ENCODE data around the gene ZDHHC7.

DNA sequence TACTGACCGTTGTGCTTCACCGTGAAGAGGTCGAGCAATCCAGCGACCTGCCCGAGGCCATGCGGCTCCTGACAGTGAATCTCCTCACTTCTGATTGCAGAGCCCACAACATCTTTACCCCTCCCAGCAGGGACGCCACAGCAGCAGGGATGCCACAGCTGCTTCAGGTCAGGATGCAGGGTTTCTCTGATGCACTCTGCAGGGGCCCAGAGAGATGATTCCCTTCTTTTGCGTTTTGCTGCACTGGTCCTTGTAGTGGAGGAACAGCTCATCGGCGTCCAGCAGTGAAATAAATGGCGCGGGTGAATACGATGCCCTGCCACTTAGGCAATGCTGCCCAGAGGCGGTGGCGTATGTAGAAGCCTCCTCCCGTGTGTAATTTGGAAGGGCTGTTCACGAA, 21.8 kb upstream of the ZDHHC7 start:
- TF ChIP-seq ZNF76 (tag by site-specific recombination; IDR thresholded peaks at IDR 0.05; ENCODE audit: borderline replicate concordance, low read depth) (no peak), ZBTB17 (tag by site-specific recombination; IDR thresholded peaks at IDR 0.05) (no peak), HOXC10 (CRISPR knock-in tag; IDR thresholded peaks at IDR 0.05) (no peak), ZNF121 (tag by site-specific recombination; IDR thresholded peaks at IDR 0.05) (no peak), ZBTB49 (tag by site-specific recombination; IDR thresholded peaks at IDR 0.05; ENCODE audit: low read depth) (no peak), ZNF549 (tag by site-specific recombination; IDR thresholded peaks at IDR 0.05) (no peak), TCF7L2 (IDR thresholded peaks at IDR 0.05; ENCODE audit: borderline replicate concordance, low read depth, low read length) (no peak), KLF1 (tag by site-specific recombination; IDR thresholded peaks at IDR 0.05) (no peak)
- TF ChIP-seq, protein P1, sequence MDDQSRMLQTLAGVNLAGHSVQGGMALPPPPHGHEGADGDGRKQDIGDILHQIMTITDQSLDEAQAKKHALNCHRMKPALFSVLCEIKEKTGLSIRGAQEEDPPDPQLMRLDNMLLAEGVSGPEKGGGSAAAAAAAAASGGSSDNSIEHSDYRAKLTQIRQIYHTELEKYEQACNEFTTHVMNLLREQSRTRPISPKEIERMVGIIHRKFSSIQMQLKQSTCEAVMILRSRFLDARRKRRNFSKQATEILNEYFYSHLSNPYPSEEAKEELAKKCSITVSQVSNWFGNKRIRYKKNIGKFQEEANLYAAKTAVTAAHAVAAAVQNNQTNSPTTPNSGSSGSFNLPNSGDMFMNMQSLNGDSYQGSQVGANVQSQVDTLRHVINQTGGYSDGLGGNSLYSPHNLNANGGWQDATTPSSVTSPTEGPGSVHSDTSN (CRISPR knock-in tag; IDR thresholded peaks at IDR 0.05): no peak
- TF ChIP-seq, protein P2, sequence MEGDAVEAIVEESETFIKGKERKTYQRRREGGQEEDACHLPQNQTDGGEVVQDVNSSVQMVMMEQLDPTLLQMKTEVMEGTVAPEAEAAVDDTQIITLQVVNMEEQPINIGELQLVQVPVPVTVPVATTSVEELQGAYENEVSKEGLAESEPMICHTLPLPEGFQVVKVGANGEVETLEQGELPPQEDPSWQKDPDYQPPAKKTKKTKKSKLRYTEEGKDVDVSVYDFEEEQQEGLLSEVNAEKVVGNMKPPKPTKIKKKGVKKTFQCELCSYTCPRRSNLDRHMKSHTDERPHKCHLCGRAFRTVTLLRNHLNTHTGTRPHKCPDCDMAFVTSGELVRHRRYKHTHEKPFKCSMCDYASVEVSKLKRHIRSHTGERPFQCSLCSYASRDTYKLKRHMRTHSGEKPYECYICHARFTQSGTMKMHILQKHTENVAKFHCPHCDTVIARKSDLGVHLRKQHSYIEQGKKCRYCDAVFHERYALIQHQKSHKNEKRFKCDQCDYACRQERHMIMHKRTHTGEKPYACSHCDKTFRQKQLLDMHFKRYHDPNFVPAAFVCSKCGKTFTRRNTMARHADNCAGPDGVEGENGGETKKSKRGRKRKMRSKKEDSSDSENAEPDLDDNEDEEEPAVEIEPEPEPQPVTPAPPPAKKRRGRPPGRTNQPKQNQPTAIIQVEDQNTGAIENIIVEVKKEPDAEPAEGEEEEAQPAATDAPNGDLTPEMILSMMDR (tag by site-specific recombination; IDR thresholded peaks at IDR 0.05): no peak
- TF ChIP-seq, protein P3, sequence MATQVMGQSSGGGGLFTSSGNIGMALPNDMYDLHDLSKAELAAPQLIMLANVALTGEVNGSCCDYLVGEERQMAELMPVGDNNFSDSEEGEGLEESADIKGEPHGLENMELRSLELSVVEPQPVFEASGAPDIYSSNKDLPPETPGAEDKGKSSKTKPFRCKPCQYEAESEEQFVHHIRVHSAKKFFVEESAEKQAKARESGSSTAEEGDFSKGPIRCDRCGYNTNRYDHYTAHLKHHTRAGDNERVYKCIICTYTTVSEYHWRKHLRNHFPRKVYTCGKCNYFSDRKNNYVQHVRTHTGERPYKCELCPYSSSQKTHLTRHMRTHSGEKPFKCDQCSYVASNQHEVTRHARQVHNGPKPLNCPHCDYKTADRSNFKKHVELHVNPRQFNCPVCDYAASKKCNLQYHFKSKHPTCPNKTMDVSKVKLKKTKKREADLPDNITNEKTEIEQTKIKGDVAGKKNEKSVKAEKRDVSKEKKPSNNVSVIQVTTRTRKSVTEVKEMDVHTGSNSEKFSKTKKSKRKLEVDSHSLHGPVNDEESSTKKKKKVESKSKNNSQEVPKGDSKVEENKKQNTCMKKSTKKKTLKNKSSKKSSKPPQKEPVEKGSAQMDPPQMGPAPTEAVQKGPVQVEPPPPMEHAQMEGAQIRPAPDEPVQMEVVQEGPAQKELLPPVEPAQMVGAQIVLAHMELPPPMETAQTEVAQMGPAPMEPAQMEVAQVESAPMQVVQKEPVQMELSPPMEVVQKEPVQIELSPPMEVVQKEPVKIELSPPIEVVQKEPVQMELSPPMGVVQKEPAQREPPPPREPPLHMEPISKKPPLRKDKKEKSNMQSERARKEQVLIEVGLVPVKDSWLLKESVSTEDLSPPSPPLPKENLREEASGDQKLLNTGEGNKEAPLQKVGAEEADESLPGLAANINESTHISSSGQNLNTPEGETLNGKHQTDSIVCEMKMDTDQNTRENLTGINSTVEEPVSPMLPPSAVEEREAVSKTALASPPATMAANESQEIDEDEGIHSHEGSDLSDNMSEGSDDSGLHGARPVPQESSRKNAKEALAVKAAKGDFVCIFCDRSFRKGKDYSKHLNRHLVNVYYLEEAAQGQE (tag by site-specific recombination; IDR thresholded peaks at IDR 0.05): no peak
- TF ChIP-seq, protein P4, sequence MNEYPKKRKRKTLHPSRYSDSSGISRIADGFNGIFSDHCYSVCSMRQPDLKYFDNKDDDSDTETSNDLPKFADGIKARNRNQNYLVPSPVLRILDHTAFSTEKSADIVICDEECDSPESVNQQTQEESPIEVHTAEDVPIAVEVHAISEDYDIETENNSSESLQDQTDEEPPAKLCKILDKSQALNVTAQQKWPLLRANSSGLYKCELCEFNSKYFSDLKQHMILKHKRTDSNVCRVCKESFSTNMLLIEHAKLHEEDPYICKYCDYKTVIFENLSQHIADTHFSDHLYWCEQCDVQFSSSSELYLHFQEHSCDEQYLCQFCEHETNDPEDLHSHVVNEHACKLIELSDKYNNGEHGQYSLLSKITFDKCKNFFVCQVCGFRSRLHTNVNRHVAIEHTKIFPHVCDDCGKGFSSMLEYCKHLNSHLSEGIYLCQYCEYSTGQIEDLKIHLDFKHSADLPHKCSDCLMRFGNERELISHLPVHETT (tag by site-specific recombination; IDR thresholded peaks at IDR 0.05): no peak

Measured in HEK293 (cell line).